Measurements from ENCODE around the gene OR2V1.
"Not testable (repeated sequence)": the region's sequence is repeated elsewhere in the genome, so short reads cannot be mapped to it uniquely, and the experiment has no call there.

Gene OR2V1

GRCh38 chr5:181149806-181150733 lies 19.1 kb upstream of the OR2V1 start:
- H3K27ac ChIP-seq (replicated peaks), result no peak overlapping the region

GRCh38 chr5:181149355-181149754 lies 18.4 kb upstream of the OR2V1 start:
- no peak for TF ChIP-seq POLR2AphosphoS5 (IDR thresholded peaks at IDR 0.05; ENCODE audit: low read depth)
- no peak for TF ChIP-seq GABPA (IDR thresholded peaks at IDR 0.05; ENCODE audit: low read depth)
- no peak for TF ChIP-seq CTCF (IDR thresholded peaks at IDR 0.05; ENCODE audit: insufficient read depth, low read length)
- TF ChIP-seq REST (IDR thresholded peaks at IDR 0.05; ENCODE audit: insufficient replicate concordance, low read depth), result no peak
- no peak for TF ChIP-seq SPI1 (IDR thresholded peaks at IDR 0.05; ENCODE audit: borderline replicate concordance, low read depth)
- Histone ChIP-seq H3K27ac (replicated peaks) (no peak overlapping the region), H3K27me3 (ENCODE audit: insufficient read depth, poor library complexity, severe bottlenecking) (peaks cover 2% of the 10 kb centered on the region), H3K4me3 (replicated peaks; ENCODE audit: insufficient read depth, low read length) (no peak overlapping the region)
- DNase-seq (ENCODE audit: low read depth in 1 of 2, low spot score in 1 of 2), result no peak

More at GRCh38 chr5:181149806-181150733, 19.1 kb upstream of the OR2V1 start:
- TF ChIP-seq REST (IDR thresholded peaks at IDR 0.05; ENCODE audit: insufficient replicate concordance, low read depth), result no peak
- no peak for TF ChIP-seq GABPA (IDR thresholded peaks at IDR 0.05; ENCODE audit: low read depth)
- no peak for DNase-seq (ENCODE audit: low read depth in 1 of 2, low spot score in 1 of 2)
- Histone ChIP-seq H3K4me3 (replicated peaks; ENCODE audit: insufficient read depth, low read length) (no peak overlapping the region), H3K27me3 (ENCODE audit: insufficient read depth, poor library complexity, severe bottlenecking) (peaks cover 2% of the 10 kb centered on the region)

- DNase-seq (ENCODE audit: low read depth in 1 of 2, low spot score in 1 of 2); H3K4me3 ChIP-seq (replicated peaks; ENCODE audit: insufficient read depth, low read length); H3K27me3 ChIP-seq (ENCODE audit: insufficient read depth, poor library complexity, severe bottlenecking); H3K27ac ChIP-seq (replicated peaks): not testable (repeated sequence)
Observed at GRCh38 chr5:181146927-181147636, 16.1 kb upstream of the OR2V1 start, which contains the start of gene OR2V2. OR2V2 (plus strand) TSS chr5:181147586; CDS start chr5:181154943, 7,357 bp downstream.

- no peak overlapping the region for H3K4me3 ChIP-seq (replicated peaks; ENCODE audit: insufficient read depth, low read length)
- TF ChIP-seq POLR2AphosphoS5 (IDR thresholded peaks at IDR 0.05; ENCODE audit: low read depth) (no peak), REST (IDR thresholded peaks at IDR 0.05; ENCODE audit: insufficient replicate concordance, low read depth) (no peak), SPI1 (IDR thresholded peaks at IDR 0.05; ENCODE audit: borderline replicate concordance, low read depth) (no peak), CTCF (IDR thresholded peaks at IDR 0.05; ENCODE audit: insufficient read depth, low read length) (no peak), GABPA (IDR thresholded peaks at IDR 0.05; ENCODE audit: low read depth) (no peak)
- H3K27ac ChIP-seq (replicated peaks), result no peak overlapping the region
- DNase-seq (ENCODE audit: low read depth in 1 of 2, low spot score in 1 of 2), result no peak
- peaks cover 3% of the 10 kb centered on the region for H3K27me3 ChIP-seq (ENCODE audit: insufficient read depth, poor library complexity, severe bottlenecking)
Observed at GRCh38 chr5:181145133-181145532, 14.2 kb upstream of the OR2V1 start.

Measured in HL-60 (cell line).